HG03139 (cell line): ENCODE data around the gene BRIX1.
"Not testable (repeated sequence)": the region's sequence is repeated elsewhere in the genome, so short reads cannot be mapped to it uniquely, and the experiment has no call there.

ENCODE experiments used
- ATAC-seq: cut with Tn5 transposase; IDR thresholded peaks from one replicate; pipeline ENCODE4 v1.9.1; 2021; ENCODE audit not compliant: unreplicated experiment

Gene BRIX1

GRCh38 chr5:34957857-34958690 lies 42.6 kb downstream of the BRIX1 start:
- no peak for ATAC-seq

GRCh38 chr5:34959323-34959722 lies 43.8 kb downstream of the BRIX1 start:
- ATAC-seq = peak; percentile 95

GRCh38 chr5:34967540-34967939 lies 52.0 kb downstream of the BRIX1 start:
- no peak for ATAC-seq

- no peak for ATAC-seq
Observed at GRCh38 chr5:34968258-34968657, 52.7 kb downstream of the BRIX1 start.

- no peak for ATAC-seq
Observed at GRCh38 chr5:34970552-34970951, 55.0 kb downstream of the BRIX1 start.

- ATAC-seq = not testable (repeated sequence)
Observed at GRCh38 chr5:34971655-34972054, 56.1 kb downstream of the BRIX1 start.
